GM12878 (cell line): Measurements from ENCODE around the gene SUPT3H. TPM values are rescaled to one million over a fixed set of nuclear protein-coding genes. Genes with fewer than 3 reads are reported as not detected.

Source experiments
- ATAC-seq: fragments of 200-7000 bp; cut with Tn5 transposase; 3 replicates; pipeline ENCODE4 v1.9.1; 2020; ENCODE audit warnings: mild to moderate bottlenecking, moderate library complexity
- BruUV-seq: library from RNA; stranded (reverse); fragments of 400-500 nt; replicated peaks from 2 replicates; lab custom pipeline; 2021; lab: Mats Ljungman, UMichigan
- CTCF ChIA-PET: fragments of 300-600 bp; sonication (Branson Sonifier 250); formaldehyde crosslinking; extraction: SDS; loops from one replicate; lab custom pipeline; 2021; ENCODE audit warnings: inconsistent platforms; lab: Yijun Ruan, JAX
- POLR2A ChIA-PET: fragments of 350-600 bp; formaldehyde crosslinking; extraction: SDS; loops from one replicate; lab custom pipeline; 2021; ENCODE audit warnings: inconsistent platforms; lab: Charles Lee
- RAD21 ChIA-PET: fragments of 300-600 bp; sonication (Branson Sonifier 250); formaldehyde crosslinking; loops from one replicate; lab custom pipeline; 2023; ENCODE audit warnings: antibody characterized with exemption; ENCODE audit not compliant: unreplicated experiment; lab: Charles Lee
- SMC1A ChIA-PET: fragments of 300-600 bp; sonication (Branson Sonifier 250); formaldehyde crosslinking; loops from one replicate; lab custom pipeline; 2023; ENCODE audit not compliant: unreplicated experiment, uncharacterized antibody; lab: Charles Lee
- DNase-seq: peaks from one replicate; pipeline ENCODE4 v3.0.0-alpha.2; 2011; ENCODE audit warnings: low read depth, low spot score
- FAIRE-seq: peaks from 3 replicates; lab custom pipeline; 2011; peaks lifted over from hg19 to GRCh38; lab: Jason Lieb, UNC
- H2AFZ ChIP-seq: 2 replicates; pipeline ENCODE4 v1.6.0; 2011; ENCODE audit warnings: low read depth, low read length, control low read depth; ENCODE audit not compliant: control insufficient read depth
- H3K27ac ChIP-seq: 2 replicates; pipeline ENCODE4 v1.5.1; 2011; ENCODE audit warnings: control low read depth; ENCODE audit not compliant: control insufficient read depth, insufficient read depth
- H3K27me3 ChIP-seq, 2 experiments: replicated peaks in 1 of 2; 2 replicates each; pipeline versions ENCODE4 v1.6.0 to v1.6.1; 2011; ENCODE audit warnings: low read length in 1 of 2; ENCODE audit not compliant: control insufficient read depth in 2 of 2, insufficient read depth in 2 of 2
- H3K36me3 ChIP-seq, 2 experiments: 2 replicates each; pipeline ENCODE4 v1.5.1; 2011; ENCODE audit warnings: low read length in 1 of 2; ENCODE audit not compliant: control insufficient read depth in 2 of 2, insufficient read depth in 2 of 2
- H3K4me1 ChIP-seq: 2 replicates; pipeline ENCODE4 v1.6.1; 2011; ENCODE audit warnings: mild to moderate bottlenecking, low read length, moderate library complexity, mixed read lengths; ENCODE audit not compliant: control insufficient read depth, insufficient read depth
- H3K4me2 ChIP-seq: 2 replicates; pipeline ENCODE4 v1.6.0; 2011; ENCODE audit warnings: control low read depth; ENCODE audit not compliant: control insufficient read depth, insufficient read depth
- H3K4me3 ChIP-seq: fragments of 200-600 bp; sonication (generic); 2 replicates; pipeline ENCODE4 v1.5.1; 2016
- H3K79me2 ChIP-seq: 2 replicates; pipeline ENCODE4 v1.6.0; 2011; ENCODE audit warnings: low read length; ENCODE audit not compliant: control insufficient read depth, insufficient read depth
- H3K9ac ChIP-seq: 2 replicates; pipeline ENCODE4 v1.8.0; 2011; ENCODE audit warnings: low read length, control low read depth, mixed read lengths; ENCODE audit not compliant: control insufficient read depth, insufficient read depth
- H3K9me3 ChIP-seq: replicated peaks from 3 replicates; pipeline ENCODE4 v1.5.1; 2011; ENCODE audit warnings: mild to moderate bottlenecking, low read length; ENCODE audit not compliant: control insufficient read depth, insufficient read depth
- H4K20me1 ChIP-seq: 2 replicates; pipeline ENCODE4 v1.6.0; 2011; ENCODE audit not compliant: control insufficient read depth, insufficient read depth
- FOS ChIP-seq: IDR thresholded peaks from 3 replicates; pipeline ENCODE4 v1.6.1; 2011; ENCODE audit warnings: borderline replicate concordance; ENCODE audit not compliant: insufficient read length; ENCODE audit errors: extremely low read depth
- FOXK2 ChIP-seq: fragments of 450-650 bp; IDR thresholded peaks from 2 replicates; pipeline ENCODE4 v1.6.1; 2017; ENCODE audit warnings: mild to moderate bottlenecking, moderate library complexity
- NR2C2 ChIP-seq: IDR thresholded peaks from 2 replicates; pipeline ENCODE4 v1.6.1; 2011; ENCODE audit warnings: borderline replicate concordance, low read depth; ENCODE audit not compliant: control insufficient read depth, insufficient read length
- TCF12 ChIP-seq: IDR thresholded peaks from 2 replicates; pipeline ENCODE4 v1.6.1; 2011; ENCODE audit warnings: low read depth, mild to moderate bottlenecking, low read length
- WGBS: methylation state at CpG from one replicate; pipeline ENCODE4 v1.1.6; 2016; ENCODE audit warnings: low lambda C conversion rate; ENCODE audit not compliant: insufficient replicate concordance, insufficient coverage; ENCODE audit errors: missing lambda C conversion rate; 5-methylcytosine and 5-hydroxymethylcytosine counted together
- in situ Hi-C: fragments of 300-500 bp; cut with MboI; formaldehyde crosslinking; loops from 9 replicates; pipeline ENCODE4 v1.14.3; 2018; ENCODE audit warnings: mixed read lengths
- intact Hi-C: fragments of 100-400 bp; cut with micrococcal nuclease; formaldehyde crosslinking; loops from one replicate; pipeline ENCODE4 v1.14.2; 2022; ENCODE audit not compliant: unreplicated experiment
- polyA plus RNA-seq, 11 experiments: library from polyadenylated mRNA; depleted of rRNA in 4 of 11; unstranded in 6 of 11; stranded (reverse) in 5 of 11; fragments of >200 nt; fragmentation: Nextera tagmentation in 4 of 11; fragmentation: Illumina TruSeq in 1 of 11; extraction: Ambion mirVana in 4 of 11; extraction: Trizol in 1 of 11; gene quantifications; 1 replicate in 1 of 11; 2 replicates in 10 of 11; pipeline versions ENCODE4 v1.2.1 to v1.2.3, GENCODE V29; 2011 to 2016; ENCODE audit warnings: inconsistent platforms in 2 of 11, missing spikeins in 2 of 11, low read depth in 1 of 11
- total RNA-seq, 4 experiments: library from RNA; depleted of rRNA in 3 of 4; stranded (reverse); fragments of >200 nt in 3 of 4; fragmentation: Illumina TruSeq in 1 of 4; extraction: Trizol in 1 of 4; gene quantifications; 2 replicates each; pipeline versions ENCODE4 v1.2.1 to v1.2.3, GENCODE V29; 2013 to 2021
- TF ChIP-seq, protein P1 (sequence below): IDR thresholded peaks from 2 replicates; pipeline ENCODE4 v1.6.1; 2012; ENCODE audit warnings: mild to moderate bottlenecking, low read depth, low read length

Gene SUPT3H
- total and polyA plus RNA-seq, 10 of the 15 experiments (the other 5 are each of a cell fraction or from before 2014, with no cell fraction given) = 0.51 to 3.7 (median 2.0) TPM

DNA sequence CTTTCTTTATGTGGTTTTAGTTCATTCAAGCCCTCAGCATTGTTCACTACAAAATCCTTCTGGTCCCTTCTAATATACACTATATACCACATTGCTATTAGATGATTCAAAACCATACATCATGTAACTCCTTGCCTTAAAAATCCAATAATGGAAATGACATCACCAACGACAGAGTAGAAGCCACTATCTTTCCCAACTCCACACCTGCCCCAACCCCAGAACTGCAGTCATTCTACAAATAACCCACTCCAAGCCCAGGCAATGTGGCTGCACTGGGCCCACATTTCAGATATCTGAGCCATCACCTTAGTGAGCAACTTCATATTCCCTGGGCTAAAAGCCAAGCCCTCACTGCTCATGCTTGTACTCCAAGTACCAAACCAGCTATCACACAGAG, 72.2 kb downstream of the SUPT3H start (continued):
- TF ChIP-seq, protein P1, sequence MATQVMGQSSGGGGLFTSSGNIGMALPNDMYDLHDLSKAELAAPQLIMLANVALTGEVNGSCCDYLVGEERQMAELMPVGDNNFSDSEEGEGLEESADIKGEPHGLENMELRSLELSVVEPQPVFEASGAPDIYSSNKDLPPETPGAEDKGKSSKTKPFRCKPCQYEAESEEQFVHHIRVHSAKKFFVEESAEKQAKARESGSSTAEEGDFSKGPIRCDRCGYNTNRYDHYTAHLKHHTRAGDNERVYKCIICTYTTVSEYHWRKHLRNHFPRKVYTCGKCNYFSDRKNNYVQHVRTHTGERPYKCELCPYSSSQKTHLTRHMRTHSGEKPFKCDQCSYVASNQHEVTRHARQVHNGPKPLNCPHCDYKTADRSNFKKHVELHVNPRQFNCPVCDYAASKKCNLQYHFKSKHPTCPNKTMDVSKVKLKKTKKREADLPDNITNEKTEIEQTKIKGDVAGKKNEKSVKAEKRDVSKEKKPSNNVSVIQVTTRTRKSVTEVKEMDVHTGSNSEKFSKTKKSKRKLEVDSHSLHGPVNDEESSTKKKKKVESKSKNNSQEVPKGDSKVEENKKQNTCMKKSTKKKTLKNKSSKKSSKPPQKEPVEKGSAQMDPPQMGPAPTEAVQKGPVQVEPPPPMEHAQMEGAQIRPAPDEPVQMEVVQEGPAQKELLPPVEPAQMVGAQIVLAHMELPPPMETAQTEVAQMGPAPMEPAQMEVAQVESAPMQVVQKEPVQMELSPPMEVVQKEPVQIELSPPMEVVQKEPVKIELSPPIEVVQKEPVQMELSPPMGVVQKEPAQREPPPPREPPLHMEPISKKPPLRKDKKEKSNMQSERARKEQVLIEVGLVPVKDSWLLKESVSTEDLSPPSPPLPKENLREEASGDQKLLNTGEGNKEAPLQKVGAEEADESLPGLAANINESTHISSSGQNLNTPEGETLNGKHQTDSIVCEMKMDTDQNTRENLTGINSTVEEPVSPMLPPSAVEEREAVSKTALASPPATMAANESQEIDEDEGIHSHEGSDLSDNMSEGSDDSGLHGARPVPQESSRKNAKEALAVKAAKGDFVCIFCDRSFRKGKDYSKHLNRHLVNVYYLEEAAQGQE = no peak
- TF ChIP-seq FOS (no peak), FOXK2 (no peak), NR2C2 (no peak)

DNA sequence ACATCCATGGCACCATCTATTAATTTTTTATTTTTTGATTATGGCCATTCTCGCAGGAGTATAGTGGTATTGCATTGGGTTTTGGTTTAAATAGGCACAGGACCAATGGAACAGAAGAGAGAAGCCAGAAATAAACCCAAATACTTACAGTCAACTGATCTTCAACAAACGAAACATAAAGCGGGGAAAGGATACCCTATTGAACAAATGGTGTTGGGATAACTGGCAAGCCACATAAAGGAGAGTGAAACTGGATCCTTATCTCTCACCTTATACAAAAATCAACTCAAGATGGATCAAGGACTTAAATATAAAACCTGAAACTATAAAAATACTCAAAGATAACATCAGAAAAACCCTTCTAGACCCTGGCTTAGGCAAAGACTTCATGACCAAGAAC, 74.9 kb downstream of the SUPT3H start:
- H3K4me2 ChIP-seq = no peak overlapping the region
- no peak overlapping the region for H2AFZ ChIP-seq
- CTCF ChIA-PET = no interaction called here

More for the DNA sequence above, 74.9 kb downstream of the SUPT3H start:
- Histone ChIP-seq H3K9ac (no peak overlapping the region), H3K9me3 (no peaks in the 10 kb centered on the region; the same call in 2 of the 3 replicates), H3K36me3 (no peaks in the 10 kb centered on the region), H4K20me1 (no peaks in the 10 kb centered on the region), H3K27me3 (no peaks in the 10 kb centered on the region), H3K4me1 (no peaks in the 10 kb centered on the region), H3K27ac (no peak overlapping the region), H3K4me3 (no peak overlapping the region), H3K79me2 (no peaks in the 10 kb centered on the region)
- POLR2A ChIA-PET = no interaction called here
- TF ChIP-seq TCF12 = no peak
- intact Hi-C loops (no loop called here), in situ Hi-C loops (no loop called here)
- FAIRE-seq (no peak), DNase-seq (no peak), ATAC-seq (no peak)
- RAD21 ChIA-PET = no interaction called here
- SMC1A ChIA-PET = no interaction called here
- no TSS peak for BruUV-seq
- 63% methylated on average over 3 of the region's 3 CpGs for WGBS
